ENCODE measurements around the gene XRCC3.

Gene XRCC3

DNA sequence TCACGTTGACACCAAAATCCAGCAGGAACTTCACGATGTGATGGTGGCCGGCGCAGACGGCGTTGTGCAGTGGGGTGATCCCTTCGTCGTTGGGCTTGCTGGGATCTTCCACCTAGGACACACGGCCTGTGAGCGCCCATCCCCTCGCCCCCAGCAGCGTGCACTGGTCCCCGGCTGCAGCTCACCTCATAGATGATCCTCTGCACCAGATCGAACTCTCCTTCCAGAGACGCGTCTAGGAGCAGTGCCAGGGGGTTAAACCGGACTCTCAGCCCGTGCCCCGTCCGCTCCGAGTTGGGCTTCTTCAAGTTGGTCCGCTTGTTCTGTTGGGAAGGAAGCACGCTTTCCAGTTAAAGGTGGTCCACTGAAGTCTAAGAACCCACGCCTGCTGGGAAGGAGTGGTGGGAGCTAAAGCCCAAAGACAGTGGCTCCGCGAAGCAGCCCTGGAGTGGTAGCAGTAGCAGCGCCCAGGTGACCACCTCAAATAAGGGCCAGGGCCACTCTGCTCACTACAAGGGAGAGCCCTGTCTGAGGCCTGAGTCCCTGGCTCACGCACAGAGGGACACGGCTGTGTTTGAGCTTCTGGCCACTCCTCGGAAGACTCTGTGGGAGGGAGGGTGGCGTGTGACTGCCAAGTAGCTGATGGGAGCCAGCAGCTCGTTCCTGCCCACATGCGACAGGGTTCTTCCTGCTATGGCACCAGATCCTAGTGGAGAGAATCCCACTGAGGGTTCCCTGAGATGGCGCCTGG, 23.6 kb upstream of the XRCC3 start:
- peak in 1 of 4 experiments; percentile 20 for DNase-seq

DNA sequence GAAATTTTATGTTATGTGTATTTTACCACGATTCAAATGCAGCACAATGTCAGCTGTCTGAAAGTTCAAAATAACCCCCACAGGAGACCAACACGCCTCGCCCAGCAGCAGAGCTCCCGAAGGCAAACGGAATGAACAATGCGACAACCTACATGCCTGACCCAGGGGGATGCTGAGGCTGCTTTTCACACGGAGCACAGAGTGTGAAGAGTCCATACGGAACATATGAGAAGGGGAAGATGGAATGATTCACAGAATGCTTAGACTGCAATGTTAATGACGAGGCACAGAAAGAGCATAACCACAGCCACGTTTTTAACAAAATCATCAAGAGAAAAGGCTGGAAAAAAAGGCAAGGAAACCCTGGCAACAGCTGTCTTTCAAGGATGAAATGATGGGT, 22.9 kb upstream of the XRCC3 start:
- DNase-seq: no peak

GRCh38 chr14:103737432-103738045, 22.3 kb upstream of the XRCC3 start:
- no peak for DNase-seq

GRCh38 chr14:103736546-103737431, 21.5 kb upstream of the XRCC3 start:
- no peak for DNase-seq

- no peak for DNase-seq
Measured at GRCh38 chr14:103735815-103736545, 20.7 kb upstream of the XRCC3 start.

GRCh38 chr14:103735439-103735814, 20.2 kb upstream of the XRCC3 start:
- DNase-seq: no peak

- no peak for DNase-seq
Measured at GRCh38 chr14:103735022-103735421, 19.8 kb upstream of the XRCC3 start.

- no peak for DNase-seq
Measured at GRCh38 chr14:103734081-103734888, 19.0 kb upstream of the XRCC3 start.

DNA sequence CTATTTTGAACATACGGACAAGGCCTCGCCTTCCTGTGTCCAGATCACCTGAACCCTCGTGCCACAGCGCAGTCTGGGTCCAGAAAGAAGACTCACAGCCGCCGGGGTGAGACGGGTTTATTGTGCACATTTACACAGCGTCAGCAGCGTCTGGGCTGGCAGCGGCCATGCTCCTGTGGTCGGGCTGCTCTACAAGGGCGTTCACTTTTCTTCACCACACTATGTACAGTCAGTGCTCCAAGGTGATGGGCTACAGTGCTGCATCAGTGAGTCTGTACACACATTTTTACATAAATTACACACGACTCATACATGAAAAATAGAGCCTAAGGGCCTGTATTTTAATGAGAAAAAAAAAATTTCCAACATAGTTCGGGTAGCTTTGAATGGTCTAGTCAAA, 18.4 kb upstream of the XRCC3 start:
- no peak for DNase-seq

- DNase-seq: no peak
Measured at GRCh38 chr14:103732868-103733620, 17.8 kb upstream of the XRCC3 start.

GRCh38 chr14:103731916-103732867, 16.9 kb upstream of the XRCC3 start:
- DNase-seq: no peak

DNA sequence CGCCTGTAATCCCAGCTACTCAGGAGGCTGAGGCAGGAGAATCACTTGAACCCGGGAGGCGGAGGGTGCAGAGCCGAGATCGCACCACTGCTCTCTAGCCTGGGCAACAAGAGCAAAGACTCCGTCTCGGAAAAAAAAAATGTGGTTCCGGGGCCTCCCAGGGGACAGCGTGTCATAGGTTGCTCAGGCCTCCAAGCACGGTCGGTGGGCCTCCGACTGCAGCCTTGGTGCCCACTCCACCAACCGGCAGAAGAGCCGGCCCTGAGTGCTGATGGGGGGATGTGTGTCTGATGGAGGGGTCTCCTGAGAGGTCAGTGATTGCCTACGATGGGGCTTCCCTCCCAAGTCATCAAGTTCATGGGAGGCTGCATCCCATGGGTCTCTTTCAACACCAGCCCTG, 16.2 kb upstream of the XRCC3 start:
- no peak for DNase-seq

DNA sequence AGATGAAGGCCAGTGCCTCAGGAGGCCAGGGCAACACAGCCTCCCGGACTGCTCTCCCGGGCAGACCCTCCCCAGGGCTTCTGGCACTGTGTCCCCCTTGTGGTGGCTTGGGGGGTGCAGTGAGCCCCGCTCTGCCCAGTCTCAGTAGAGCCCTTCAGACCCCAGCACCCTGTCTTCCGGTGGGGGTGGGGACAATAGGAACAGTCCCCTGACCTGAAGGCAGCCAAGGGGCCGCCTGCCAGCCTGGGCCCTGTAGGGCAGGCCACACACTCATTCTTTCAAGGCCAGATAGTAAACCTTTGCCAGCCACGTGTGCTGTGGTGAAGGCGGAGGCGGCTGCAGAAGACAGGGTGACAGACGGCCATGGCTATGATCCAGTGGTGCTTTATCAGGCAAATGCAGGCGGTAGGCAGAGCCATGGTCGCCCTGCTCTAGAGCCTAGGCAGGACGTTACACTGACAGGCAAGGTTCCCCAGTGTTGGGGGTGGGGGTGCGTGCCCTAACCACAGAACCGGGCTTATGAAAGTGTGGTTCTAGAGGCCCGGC, 15.3 kb upstream of the XRCC3 start:
- DNase-seq: no peak

DNA sequence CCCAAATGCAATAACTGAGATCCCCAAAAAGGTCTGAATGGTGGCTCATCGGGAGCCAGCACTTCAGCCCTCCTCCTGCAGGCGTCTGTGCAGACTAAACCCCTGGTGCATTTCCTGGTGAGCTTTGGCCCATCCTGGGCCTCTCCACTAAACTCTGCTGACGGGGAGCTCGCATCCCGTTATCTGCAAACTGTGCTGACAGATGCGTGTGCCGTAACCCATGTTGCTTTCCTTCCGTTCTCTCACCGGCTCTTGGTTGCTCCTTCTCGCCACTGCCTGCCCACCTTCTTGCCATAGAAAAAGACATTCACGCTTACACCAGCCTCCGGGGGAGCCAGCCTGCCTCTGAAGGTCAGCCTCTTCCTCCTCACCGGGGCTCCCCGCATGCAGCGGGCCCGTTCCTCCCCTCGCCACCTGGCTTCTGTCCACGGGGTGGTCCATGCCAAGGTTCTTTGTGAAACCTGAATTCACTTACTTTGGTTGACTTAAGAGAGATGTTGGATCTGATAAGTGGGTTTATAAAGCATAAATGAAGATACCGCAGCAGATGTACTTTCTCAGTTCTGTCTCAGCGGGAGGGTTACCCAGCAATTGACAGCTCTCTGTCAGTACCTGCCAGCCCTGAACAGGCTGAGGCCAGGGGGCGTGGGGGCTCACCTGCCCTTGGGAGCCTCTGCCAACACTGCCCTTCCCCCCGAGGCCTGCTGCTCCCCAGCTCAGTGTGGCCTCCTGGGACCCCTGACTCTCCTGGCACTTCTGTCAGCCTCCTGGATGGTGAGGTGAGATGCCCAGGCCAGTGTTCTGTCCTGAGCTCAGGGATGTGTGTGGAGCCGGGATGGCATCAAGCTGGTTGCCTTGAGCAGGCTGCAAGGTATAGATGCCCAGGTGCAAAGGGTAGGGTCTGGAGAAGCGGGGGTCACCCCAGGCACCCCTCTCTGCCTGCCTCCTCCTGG, 14.5 kb upstream of the XRCC3 start:
- DNase-seq: no peak

- no peak for DNase-seq
Measured at GRCh38 chr14:103728721-103729120, 13.5 kb upstream of the XRCC3 start.

DNA sequence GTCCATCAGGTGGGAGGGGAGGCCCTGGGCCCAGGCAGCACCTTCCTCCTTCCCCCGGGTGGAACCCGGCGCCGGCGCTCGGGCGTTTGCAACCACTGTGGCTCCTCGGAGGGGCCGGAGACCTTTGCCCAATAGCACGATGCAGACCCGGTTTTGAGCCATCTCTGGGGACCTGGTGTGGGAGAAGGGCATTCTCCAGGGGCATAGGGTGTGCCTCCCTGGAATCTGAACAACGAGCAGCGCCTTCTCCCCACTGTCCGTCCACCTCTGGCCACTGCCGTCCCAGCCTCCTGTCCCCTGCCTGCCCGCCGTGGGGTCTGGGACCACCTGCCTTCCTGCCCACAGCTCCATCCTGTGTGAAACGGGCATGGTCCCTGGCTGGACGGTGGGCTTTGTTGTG, 12.9 kb upstream of the XRCC3 start:
- DNase-seq: no peak

- DNase-seq: no peak
Measured at GRCh38 chr14:103727313-103727980, 12.2 kb upstream of the XRCC3 start.

DNA sequence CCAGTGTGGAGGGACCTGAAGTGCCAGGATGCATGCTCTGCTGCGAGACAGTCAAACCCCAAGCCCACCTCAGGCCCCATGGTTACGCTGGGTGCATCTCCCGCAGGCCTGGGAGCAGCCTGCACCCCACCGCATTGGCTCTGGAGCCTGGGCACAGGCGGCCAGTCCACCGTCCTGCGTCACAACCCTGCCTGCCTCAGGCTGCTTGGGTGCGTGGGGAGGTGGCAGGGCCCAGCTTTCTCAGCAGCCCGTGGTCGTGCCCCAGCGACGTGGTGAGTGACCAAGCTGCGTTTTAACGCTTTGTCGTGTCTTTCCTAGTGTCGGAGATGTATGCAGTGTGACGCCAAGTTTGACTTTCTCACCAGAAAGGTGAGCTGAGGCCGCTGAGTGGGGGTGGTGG, 11.2 kb upstream of the XRCC3 start:
- no peak for DNase-seq

Measured in suppressor macrophage (primary cell).